Mesenchymal stem cell (in vitro differentiated cells and primary cell): ENCODE measurements around the gene AGAP4.
"Not testable (repeated sequence)": the region's sequence is repeated elsewhere in the genome, so short reads cannot be mapped to it uniquely, and the experiment has no call there.

Experiments used
- DNase-seq: peaks from one replicate; pipeline ENCODE4 v3.0.0-alpha.2; 2013
- H2AFZ ChIP-seq: one replicate; pipeline ENCODE4 v1.6.1; 2013; ENCODE audit warnings: low read depth, mild to moderate bottlenecking, control low read depth, inconsistent platforms, low read length, moderate library complexity
- H2AK5ac ChIP-seq: 2 replicates; pipeline ENCODE4 v1.6.1; 2013; ENCODE audit warnings: low read length, moderate library complexity, mild to moderate bottlenecking, inconsistent platforms; ENCODE audit not compliant: severe bottlenecking
- H2BK120ac ChIP-seq: one replicate; pipeline ENCODE4 v1.6.1; 2013; ENCODE audit warnings: low read depth, mild to moderate bottlenecking, inconsistent platforms, low read length, moderate library complexity
- H2BK12ac ChIP-seq, 2 experiments: one replicate each; pipeline ENCODE4 v1.6.1; 2013; ENCODE audit warnings: inconsistent platforms in 2 of 2, low read length in 2 of 2, mild to moderate bottlenecking in 2 of 2, moderate library complexity in 2 of 2, control low read depth in 1 of 2
- H2BK15ac ChIP-seq: one replicate; pipeline ENCODE4 v1.6.1; 2013; ENCODE audit warnings: mild to moderate bottlenecking, low read depth, inconsistent platforms; ENCODE audit not compliant: poor library complexity, severe bottlenecking
- H2BK5ac ChIP-seq: 2 replicates; pipeline ENCODE4 v1.6.1; 2013; ENCODE audit warnings: low read depth, mild to moderate bottlenecking, low read length, control low read depth, inconsistent platforms; ENCODE audit not compliant: poor library complexity, severe bottlenecking
- H3K14ac ChIP-seq, 2 experiments: one replicate each; pipeline ENCODE4 v1.6.1; 2013; ENCODE audit warnings: inconsistent platforms in 2 of 2, low read length in 2 of 2, control low read depth in 1 of 2, mild to moderate bottlenecking in 1 of 2, moderate library complexity in 1 of 2
- H3K18ac ChIP-seq, 2 experiments: one replicate each; pipeline ENCODE4 v1.6.1; 2013; ENCODE audit warnings: inconsistent platforms in 2 of 2, low read length in 2 of 2, control low read depth in 1 of 2, low read depth in 1 of 2, mild to moderate bottlenecking in 1 of 2
- H3K23ac ChIP-seq, 2 experiments: one replicate each; pipeline ENCODE4 v1.6.1; 2013; ENCODE audit warnings: inconsistent platforms in 2 of 2, low read length in 2 of 2, mild to moderate bottlenecking in 2 of 2, moderate library complexity in 2 of 2, control low read depth in 1 of 2
- H3K27ac ChIP-seq: 2 replicates; pipeline ENCODE4 v1.5.1; 2013; ENCODE audit warnings: mild to moderate bottlenecking, moderate library complexity, low read length, control low read depth, inconsistent platforms; ENCODE audit not compliant: poor library complexity, severe bottlenecking
- H3K27me3 ChIP-seq, 2 experiments: 2 replicates each; pipeline versions ENCODE4 v1.6.1 to v1.7.0; 2013; ENCODE audit warnings: low read length in 2 of 2, mild to moderate bottlenecking in 2 of 2, moderate library complexity in 2 of 2, control low read depth in 1 of 2, inconsistent platforms in 1 of 2; ENCODE audit not compliant: control insufficient read depth in 1 of 2, insufficient read depth in 1 of 2
- H3K36me3 ChIP-seq, 2 experiments: 2 replicates each; pipeline versions ENCODE4 v1.6.1 to v1.7.0; 2013; ENCODE audit warnings: low read length in 2 of 2, control low read depth in 1 of 2, inconsistent platforms in 1 of 2, low read depth in 1 of 2, mild to moderate bottlenecking in 1 of 2; ENCODE audit not compliant: insufficient read depth in 2 of 2, control insufficient read depth in 1 of 2
- H3K4ac ChIP-seq, 2 experiments: one replicate each; pipeline ENCODE4 v1.6.1; 2013; ENCODE audit warnings: inconsistent platforms in 2 of 2, low read length in 2 of 2, mild to moderate bottlenecking in 2 of 2, moderate library complexity in 2 of 2, control low read depth in 1 of 2, low read depth in 1 of 2
- H3K4me1 ChIP-seq: 2 replicates; pipeline ENCODE4 v1.6.1; 2013; ENCODE audit warnings: low read depth, low read length, control low read depth; ENCODE audit not compliant: control insufficient read depth, insufficient read depth
- H3K4me2 ChIP-seq: 2 replicates; pipeline ENCODE4 v1.6.1; 2013; ENCODE audit warnings: low read length, mild to moderate bottlenecking, inconsistent platforms; ENCODE audit not compliant: poor library complexity, severe bottlenecking
- H3K4me3 ChIP-seq, 2 experiments: 2 replicates each; pipeline versions ENCODE4 v1.5.1 to v1.7.0; 2013; ENCODE audit warnings: low read length in 2 of 2, mild to moderate bottlenecking in 2 of 2, control low read depth in 1 of 2, low read depth in 1 of 2; ENCODE audit not compliant: insufficient read depth in 1 of 2
- H3K79me1 ChIP-seq: replicated peaks from 2 replicates; pipeline ENCODE4 v1.6.1; 2013; ENCODE audit warnings: mild to moderate bottlenecking, control low read depth, low read length, inconsistent platforms; ENCODE audit not compliant: poor library complexity, severe bottlenecking
- H3K9ac ChIP-seq: 2 replicates; pipeline ENCODE4 v1.7.0; 2013; ENCODE audit warnings: mild to moderate bottlenecking, low read length, moderate library complexity
- H3K9me3 ChIP-seq: 2 replicates; pipeline ENCODE4 v1.7.0; 2013; ENCODE audit warnings: mild to moderate bottlenecking, low read length; ENCODE audit not compliant: control insufficient read depth
- H4K8ac ChIP-seq: one replicate; pipeline ENCODE4 v1.6.1; 2013; ENCODE audit warnings: inconsistent platforms, mild to moderate bottlenecking, low read length, moderate library complexity
- H4K91ac ChIP-seq: one replicate; pipeline ENCODE4 v1.6.1; 2013; ENCODE audit warnings: mild to moderate bottlenecking, low read length, inconsistent platforms
- WGBS: methylation state at CpG from one replicate; pipeline ENCODE4 v1.1.7; 2013; ENCODE audit warnings: mixed read lengths; 5-methylcytosine and 5-hydroxymethylcytosine counted together

Gene AGAP4

GRCh38 chr10:45794761-45795160 lies 52.5 kb downstream of the AGAP4 start:
- not testable (repeated sequence) for DNase-seq, H2BK12ac ChIP-seq, H2AFZ ChIP-seq, H3K4me3 ChIP-seq, H4K91ac ChIP-seq, H3K14ac ChIP-seq, H2BK15ac ChIP-seq, H3K9me3 ChIP-seq, H3K4me2 ChIP-seq, H3K9ac ChIP-seq, H3K79me1 ChIP-seq, H4K8ac ChIP-seq, H3K4me1 ChIP-seq, H2AK5ac ChIP-seq, H3K18ac ChIP-seq, H2BK120ac ChIP-seq, H3K4ac ChIP-seq, H3K27ac ChIP-seq, H2BK5ac ChIP-seq, H3K27me3 ChIP-seq, H3K23ac ChIP-seq
- 75% methylated on average over 2 of the region's 2 CpGs for WGBS
- peaks cover 14 to 22% of the 10 kb centered on the region in 2 experiments for H3K36me3 ChIP-seq

- H2BK12ac ChIP-seq, DNase-seq, H3K79me1 ChIP-seq, H3K27me3 ChIP-seq, H3K4me1 ChIP-seq, H2BK5ac ChIP-seq, H3K9me3 ChIP-seq, H3K27ac ChIP-seq, H2AFZ ChIP-seq, H4K8ac ChIP-seq, H4K91ac ChIP-seq, H3K23ac ChIP-seq, H2BK15ac ChIP-seq, H2BK120ac ChIP-seq, H3K4me3 ChIP-seq, H3K18ac ChIP-seq, H3K14ac ChIP-seq, H2AK5ac ChIP-seq, H3K4ac ChIP-seq, H3K4me2 ChIP-seq, H3K9ac ChIP-seq: not testable (repeated sequence)
- WGBS, result 100% methylated on average over 2 of the region's 6 CpGs
- peaks cover 26 to 38% of the 10 kb centered on the region in 2 experiments for H3K36me3 ChIP-seq
Measured at GRCh38 chr10:45790694-45791426, 56.4 kb downstream of the AGAP4 start.

DNA sequence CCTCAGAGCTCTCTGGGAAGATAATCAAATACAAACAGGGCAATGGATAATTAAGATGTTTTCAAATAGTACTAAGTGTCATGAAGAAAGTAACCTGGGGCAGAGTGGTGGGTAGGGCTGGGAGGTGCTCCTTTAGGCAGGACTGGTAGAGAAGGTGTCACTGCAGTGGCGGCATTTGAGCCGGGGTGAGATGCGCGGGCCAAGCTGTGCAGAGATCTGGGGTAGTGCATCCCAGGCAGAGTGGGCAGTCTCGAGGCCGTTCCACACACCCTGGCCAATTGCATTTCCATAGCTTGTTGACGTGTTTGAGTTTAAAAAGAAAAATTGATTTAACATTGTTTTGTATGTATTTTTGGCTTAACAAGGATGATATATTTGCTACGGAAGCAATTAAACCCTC lies 57.3 kb downstream of the AGAP4 start:
- not testable (repeated sequence) for H3K18ac ChIP-seq, H2AFZ ChIP-seq

GRCh38 chr10:45787212-45787741 lies 60.0 kb downstream of the AGAP4 start:
- not testable (repeated sequence) for H2BK12ac ChIP-seq, H3K9ac ChIP-seq, H3K79me1 ChIP-seq, H2BK15ac ChIP-seq, H3K18ac ChIP-seq, H4K8ac ChIP-seq, H2BK120ac ChIP-seq, H3K23ac ChIP-seq, H3K4me1 ChIP-seq, DNase-seq, H2AFZ ChIP-seq, H3K4me2 ChIP-seq, H3K14ac ChIP-seq, H3K27me3 ChIP-seq, H2AK5ac ChIP-seq, H3K4me3 ChIP-seq, H4K91ac ChIP-seq, H3K9me3 ChIP-seq, H3K27ac ChIP-seq, H2BK5ac ChIP-seq, H3K4ac ChIP-seq
- WGBS, result 100% methylated on average over 1 of the region's 5 CpGs
- peaks cover 19 to 41% of the 10 kb centered on the region in 2 experiments for H3K36me3 ChIP-seq

More for the DNA sequence above, 57.3 kb downstream of the AGAP4 start:
- not testable (repeated sequence) for H4K8ac ChIP-seq, H4K91ac ChIP-seq, H3K4me3 ChIP-seq, H3K4me2 ChIP-seq, DNase-seq, H3K79me1 ChIP-seq, H3K27ac ChIP-seq, H3K23ac ChIP-seq, H2BK120ac ChIP-seq, H3K14ac ChIP-seq, H3K9me3 ChIP-seq, H2BK5ac ChIP-seq, H2BK15ac ChIP-seq, H3K4ac ChIP-seq, H3K9ac ChIP-seq, H2BK12ac ChIP-seq, H2AK5ac ChIP-seq, H3K27me3 ChIP-seq, H3K4me1 ChIP-seq
- WGBS, result 98% methylated on average over 6 of the region's 8 CpGs
- H3K36me3 ChIP-seq, result peaks cover 26 to 42% of the 10 kb centered on the region in 2 experiments
